HCT116 (cell line): Measurements from ENCODE around the gene HPGDS.

ENCODE experiments used
- ATF3 ChIP-seq: IDR thresholded peaks from 2 replicates; pipeline ENCODE4 v1.6.1; 2012
- CTCF ChIP-seq, 3 experiments: fragments of 200-600 bp in 1 of 3; sonication (generic) in 1 of 3; IDR thresholded peaks in 2 of 3; conservative IDR thresholded peaks in 1 of 3; 2 replicates each; pipeline ENCODE4 v1.5.1; 2012 to 2017; ENCODE audit warnings: low read depth in 2 of 3, low read length in 2 of 3, antibody characterized with exemption in 1 of 3, borderline replicate concordance in 1 of 3, control low read depth in 1 of 3, mild to moderate bottlenecking in 1 of 3, mixed read lengths in 1 of 3, mixed run types in 1 of 3, moderate library complexity in 1 of 3; ENCODE audit not compliant: insufficient read depth in 1 of 3
- EGR1 ChIP-seq: IDR thresholded peaks from 2 replicates; pipeline ENCODE4 v1.6.1; 2012; ENCODE audit warnings: low read depth
- EZH2 ChIP-seq: fragments of 200-600 bp; sonication (generic); IDR thresholded peaks from 2 replicates; pipeline ENCODE4 v1.6.1; 2017; ENCODE audit warnings: antibody characterized with exemption, mixed run types
- EZH2phosphoT487 ChIP-seq: fragments of 200-600 bp; IDR thresholded peaks from 2 replicates; pipeline ENCODE4 v1.6.1; 2018; ENCODE audit warnings: antibody characterized with exemption, borderline replicate concordance
- FOSL1 ChIP-seq: IDR thresholded peaks from 2 replicates; pipeline ENCODE4 v1.6.1; 2012; ENCODE audit warnings: low read depth
- MAX ChIP-seq: IDR thresholded peaks from 2 replicates; pipeline ENCODE4 v1.6.1; 2012
- POLR2A ChIP-seq: IDR thresholded peaks from 2 replicates; pipeline ENCODE4 v1.7.0; 2011; ENCODE audit warnings: borderline replicate concordance; ENCODE audit not compliant: insufficient read depth, insufficient read length; ENCODE audit errors: extremely low read depth
- REST ChIP-seq: IDR thresholded peaks from 2 replicates; pipeline ENCODE4 v1.6.1; 2012; ENCODE audit warnings: low read depth
- SIN3A ChIP-seq: IDR thresholded peaks from 2 replicates; pipeline ENCODE4 v1.6.1; 2012; ENCODE audit warnings: low read depth
- SP1 ChIP-seq: IDR thresholded peaks from 2 replicates; pipeline ENCODE4 v1.6.1; 2012; ENCODE audit warnings: low read depth
- YY1 ChIP-seq: IDR thresholded peaks from 2 replicates; pipeline ENCODE4 v1.6.1; 2011; ENCODE audit warnings: low read length, low read depth, moderate library complexity, mild to moderate bottlenecking; ENCODE audit not compliant: insufficient replicate concordance; ENCODE audit errors: extremely low read depth
- ZFX ChIP-seq: fragments of 450-650 bp; IDR thresholded peaks from 2 replicates; pipeline ENCODE4 v1.6.1; 2017
- ZNF274 ChIP-seq: fragments of 200-500 bp; sonication (Bioruptor generic); IDR thresholded peaks from 2 replicates; pipeline ENCODE4 v1.6.1; 2014; ENCODE audit warnings: mild to moderate bottlenecking, low read depth, low read length, inconsistent platforms

GRCh38 chr4:94298725-94299252 lies 43.8 kb downstream of the HPGDS start:
- TF ChIP-seq POLR2A (no peak), CTCF (IDR thresholded peaks at IDR 0.05 in 2 of 3, conservative IDR thresholded peaks at IDR 0.05 in 1 of 3; ENCODE audit: borderline replicate concordance in 1 of 3, insufficient read depth in 1 of 3, low read depth in 2 of 3, low read length in 2 of 3) (no peak), YY1 (no peak), ZFX (no peak), REST (no peak), EZH2phosphoT487 (no peak), SIN3A (no peak), MAX (no peak), ATF3 (no peak), EZH2 (no peak), EGR1 (no peak), FOSL1 (no peak), ZNF274 (no peak), SP1 (no peak)
